Natural killer cell (primary cell): ENCODE results near the gene ZNF445. TPM values are rescaled to one million over a fixed set of nuclear protein-coding genes. Genes with fewer than 3 reads are reported as not detected.

ENCODE experiments used
- ATAC-seq, 3 donors: fragments of 150-1000 bp in 2 of 3; fragments of 200-7000 bp in 1 of 3; cut with Tn5 transposase; 1 replicate in 1 of 3; 2 replicates in 2 of 3; pipeline ENCODE4 v1.10.0; 2021; ENCODE audit warnings: mild to moderate bottlenecking in 2 of 3, moderate library complexity in 2 of 3
- DNase-seq, 2 donors: peaks; one replicate each; pipeline versions ENCODE4 v3.0.0 to v3.0.0-alpha.2; 2013 to 2021; ENCODE audit warnings: mixed read lengths in 1 of 2
- H3K27ac ChIP-seq: one replicate; pipeline ENCODE4 v1.5.1; 2013; ENCODE audit warnings: mild to moderate bottlenecking, low read length
- H3K27me3 ChIP-seq: one replicate; pipeline ENCODE4 v1.6.1; 2013; ENCODE audit warnings: low read length; ENCODE audit not compliant: control insufficient read depth, insufficient read depth
- H3K36me3 ChIP-seq: one replicate; pipeline ENCODE4 v1.6.1; 2013; ENCODE audit warnings: low read length; ENCODE audit not compliant: control insufficient read depth, insufficient read depth
- H3K4me1 ChIP-seq: one replicate; pipeline ENCODE4 v1.6.1; 2013; ENCODE audit warnings: low read length; ENCODE audit not compliant: control insufficient read depth, insufficient read depth
- H3K4me3 ChIP-seq: one replicate; pipeline ENCODE4 v1.5.1; 2013; ENCODE audit warnings: low read length
- H3K9me3 ChIP-seq: one replicate; pipeline ENCODE4 v1.6.1; 2013; ENCODE audit warnings: low read length; ENCODE audit not compliant: control insufficient read depth, insufficient read depth
- H3K27ac Mint-ChIP-seq, 2 donors: one replicate each; pipeline ENCODE4 v1.8.0; 2022; ENCODE audit warnings: mild to moderate bottlenecking in 2 of 2, mixed read lengths in 2 of 2, moderate library complexity in 1 of 2
- H3K27me3 Mint-ChIP-seq, 2 donors: one replicate each; pipeline ENCODE4 v1.8.0; 2022; ENCODE audit warnings: low read depth in 2 of 2, mixed read lengths in 2 of 2
- H3K36me3 Mint-ChIP-seq: one replicate; pipeline ENCODE4 v1.8.0; 2022; ENCODE audit warnings: mixed read lengths
- H3K4me1 Mint-ChIP-seq, 2 donors: one replicate each; pipeline ENCODE4 v1.8.0; 2022; ENCODE audit warnings: mixed read lengths in 2 of 2
- H3K4me3 Mint-ChIP-seq: one replicate; pipeline ENCODE4 v1.8.0; 2022; ENCODE audit warnings: mild to moderate bottlenecking, moderate library complexity, mixed read lengths
- H3K9me3 Mint-ChIP-seq, 2 donors: one replicate each; pipeline ENCODE4 v1.8.0; 2022; ENCODE audit warnings: mixed read lengths in 2 of 2
- WGBS: methylation state at CpG from one replicate; pipeline ENCODE4 v1.1.7; 2013; ENCODE audit warnings: missing lambda C conversion rate; ENCODE audit not compliant: insufficient coverage; 5-methylcytosine and 5-hydroxymethylcytosine counted together
- intact Hi-C: fragments of 100-400 bp; cut with micrococcal nuclease; formaldehyde crosslinking; loops from one replicate; pipeline ENCODE4 v1.14.2; 2022
- total RNA-seq, 4 donors: library from RNA; stranded (reverse); fragments of 120-200 nt in 1 of 4; gene quantifications; one replicate each; pipeline versions ENCODE4 v1.2.3 to v1.2.4, GENCODE V29; 2013 to 2022
- TF ChIP-seq, protein P1 (sequence below): fragments of 200-600 bp; IDR thresholded peaks from one replicate; pipeline ENCODE4 v1.8.0; 2022; ENCODE audit warnings: antibody characterized with exemption

The ZNF445 gene
- total RNA-seq, 3 donors from 2014 or later (not counting 1 experiment from before 2014, with no cell fraction given) = 15.5 to 24.4 (median 17.4) TPM

DNA sequence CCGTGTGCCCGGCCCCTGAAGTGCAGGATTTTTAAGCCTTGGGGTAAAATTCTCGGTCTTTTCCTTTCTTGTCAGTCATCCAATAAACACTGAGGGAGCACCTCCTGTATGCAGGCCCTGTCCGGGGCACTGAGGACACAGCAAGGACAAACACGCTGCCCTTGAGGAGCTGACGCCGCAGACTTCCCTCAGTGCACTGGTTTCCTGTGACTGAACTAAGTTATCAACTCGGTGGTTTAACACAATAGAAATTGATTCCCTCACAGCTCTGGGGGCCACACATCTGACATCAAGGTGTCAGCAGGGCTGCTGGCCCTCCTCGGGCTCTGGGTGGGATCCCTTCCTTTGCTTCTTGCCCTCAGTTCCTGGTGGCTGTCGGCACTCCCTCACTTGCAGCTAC lies 65.1 kb downstream of the ZNF445 start:
- peaks cover 7% of the 10 kb centered on the region for H3K4me1 ChIP-seq
- TF ChIP-seq, protein P1, sequence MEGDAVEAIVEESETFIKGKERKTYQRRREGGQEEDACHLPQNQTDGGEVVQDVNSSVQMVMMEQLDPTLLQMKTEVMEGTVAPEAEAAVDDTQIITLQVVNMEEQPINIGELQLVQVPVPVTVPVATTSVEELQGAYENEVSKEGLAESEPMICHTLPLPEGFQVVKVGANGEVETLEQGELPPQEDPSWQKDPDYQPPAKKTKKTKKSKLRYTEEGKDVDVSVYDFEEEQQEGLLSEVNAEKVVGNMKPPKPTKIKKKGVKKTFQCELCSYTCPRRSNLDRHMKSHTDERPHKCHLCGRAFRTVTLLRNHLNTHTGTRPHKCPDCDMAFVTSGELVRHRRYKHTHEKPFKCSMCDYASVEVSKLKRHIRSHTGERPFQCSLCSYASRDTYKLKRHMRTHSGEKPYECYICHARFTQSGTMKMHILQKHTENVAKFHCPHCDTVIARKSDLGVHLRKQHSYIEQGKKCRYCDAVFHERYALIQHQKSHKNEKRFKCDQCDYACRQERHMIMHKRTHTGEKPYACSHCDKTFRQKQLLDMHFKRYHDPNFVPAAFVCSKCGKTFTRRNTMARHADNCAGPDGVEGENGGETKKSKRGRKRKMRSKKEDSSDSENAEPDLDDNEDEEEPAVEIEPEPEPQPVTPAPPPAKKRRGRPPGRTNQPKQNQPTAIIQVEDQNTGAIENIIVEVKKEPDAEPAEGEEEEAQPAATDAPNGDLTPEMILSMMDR = no peak
- H3K27ac ChIP-seq = no peak overlapping the region
- ATAC-seq = peak; percentile 59 to 88 (median 61)
- WGBS = 62% methylated on average over 10 of the region's 10 CpGs
- no peaks in the 10 kb centered on the region for H3K9me3 Mint-ChIP-seq
- no peak overlapping the region for H3K4me3 Mint-ChIP-seq
- H3K27me3 ChIP-seq = no peaks in the 10 kb centered on the region
- H3K4me1 Mint-ChIP-seq = peaks cover 12 to 17% of the 10 kb centered on the region in 2 donors
- H3K27me3 Mint-ChIP-seq = no peaks in the 10 kb centered on the region
- no peak for DNase-seq
- no peaks in the 10 kb centered on the region for H3K36me3 Mint-ChIP-seq
- intact Hi-C loops = no loop called here
- H3K27ac Mint-ChIP-seq = peak overlapping the region; percentile 36 to 86
- no peak overlapping the region for H3K4me3 ChIP-seq
- H3K36me3 ChIP-seq = no peaks in the 10 kb centered on the region
- no peaks in the 10 kb centered on the region for H3K9me3 ChIP-seq

DNA sequence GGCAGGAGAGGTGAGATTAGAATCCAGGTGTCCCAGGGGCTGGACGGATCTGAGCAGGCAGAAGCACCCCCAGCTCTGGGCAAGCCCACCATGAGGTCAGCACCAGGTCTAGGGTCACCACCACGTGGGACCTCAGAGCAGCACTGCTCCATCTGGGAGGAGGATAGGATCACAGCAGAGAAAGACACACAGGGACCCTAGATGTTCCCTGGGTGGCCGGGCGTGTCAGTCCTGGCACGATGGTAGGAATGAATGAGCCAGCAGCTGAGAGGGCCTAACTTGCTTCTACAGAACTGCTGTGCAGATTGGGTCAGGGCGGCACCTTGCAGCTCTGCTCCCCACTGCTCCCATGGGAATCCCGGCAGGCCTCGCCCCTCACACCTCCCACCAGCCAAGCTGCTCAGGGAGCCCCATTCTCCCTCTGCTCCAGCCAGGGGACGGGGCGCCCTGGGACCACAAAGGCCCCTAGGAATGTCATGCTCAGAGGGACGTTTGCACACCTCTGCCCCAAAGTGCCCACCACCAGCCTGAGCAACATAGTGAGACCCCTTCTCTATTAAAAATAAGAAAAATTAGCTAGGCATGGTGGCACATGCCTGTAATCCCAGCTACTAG lies 66.3 kb downstream of the ZNF445 start:
- H3K4me1 ChIP-seq = peaks cover 7% of the 10 kb centered on the region
- TF ChIP-seq, protein P1 = no peak
- H3K27ac ChIP-seq = no peak overlapping the region
- no peak overlapping the region for H3K27ac Mint-ChIP-seq
- no peak for ATAC-seq
- H3K9me3 Mint-ChIP-seq = no peaks in the 10 kb centered on the region
- peaks cover 12 to 17% of the 10 kb centered on the region in 2 donors for H3K4me1 Mint-ChIP-seq
- H3K4me3 ChIP-seq = no peak overlapping the region
- H3K36me3 ChIP-seq = no peaks in the 10 kb centered on the region
- no peaks in the 10 kb centered on the region for H3K36me3 Mint-ChIP-seq
- no peak for DNase-seq
- H3K9me3 ChIP-seq = no peaks in the 10 kb centered on the region
- WGBS = 87% methylated on average over 11 of the region's 11 CpGs
- no peak overlapping the region for H3K4me3 Mint-ChIP-seq
- no peaks in the 10 kb centered on the region for H3K27me3 ChIP-seq
- intact Hi-C loops = no loop called here
- no peaks in the 10 kb centered on the region for H3K27me3 Mint-ChIP-seq

DNA sequence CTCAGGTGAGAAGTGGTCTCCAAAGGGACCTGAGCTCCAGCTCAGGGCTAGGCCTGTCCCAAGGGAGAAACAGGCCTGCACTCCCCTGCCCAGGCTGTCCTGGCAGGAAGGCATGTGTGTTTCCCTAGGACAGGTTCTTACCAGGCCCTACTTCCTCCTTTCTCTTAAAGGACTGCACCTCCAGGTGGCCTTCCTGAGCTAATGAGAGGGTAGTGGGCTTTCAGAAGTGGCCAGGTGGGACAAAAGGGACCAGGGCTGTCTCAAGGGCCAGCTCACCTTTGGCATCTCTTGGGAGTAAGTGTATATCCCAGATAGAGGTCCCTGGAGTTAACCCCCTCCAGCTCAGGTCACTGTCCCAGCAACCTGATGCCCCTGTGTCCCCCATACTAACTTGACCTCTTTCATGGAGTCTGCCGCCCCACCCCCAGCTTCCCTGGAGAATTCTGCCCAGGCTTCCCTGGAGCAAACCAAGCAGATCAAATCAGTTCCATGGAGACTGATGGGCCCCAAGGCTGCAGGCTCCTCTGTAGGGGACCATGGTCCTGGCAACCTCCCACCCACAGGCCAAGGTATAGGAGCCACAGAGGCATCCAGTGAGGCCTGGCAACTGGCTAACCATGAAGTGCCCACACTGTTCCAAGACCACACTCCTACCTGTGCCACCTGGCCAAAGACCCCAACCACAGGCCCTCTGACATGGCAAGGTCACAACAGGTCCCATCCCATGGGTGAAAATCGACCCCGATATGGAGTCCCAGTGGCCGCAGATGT lies 67.6 kb downstream of the ZNF445 start:
- no peaks in the 10 kb centered on the region for H3K36me3 ChIP-seq
- TF ChIP-seq, protein P1 = no peak
- peaks cover 7% of the 10 kb centered on the region for H3K4me1 ChIP-seq
- H3K27ac Mint-ChIP-seq = no peak overlapping the region
- no peak overlapping the region for H3K4me3 Mint-ChIP-seq
- H3K4me3 ChIP-seq = no peak overlapping the region
- DNase-seq = no peak
- H3K27ac ChIP-seq = no peak overlapping the region
- H3K4me1 Mint-ChIP-seq = peaks cover 12 to 17% of the 10 kb centered on the region in 2 donors
- no peaks in the 10 kb centered on the region for H3K36me3 Mint-ChIP-seq
- 85% methylated on average over 4 of the region's 4 CpGs for WGBS
- H3K27me3 ChIP-seq = no peaks in the 10 kb centered on the region
- ATAC-seq = no peak
- intact Hi-C loops = no loop called here
- H3K9me3 ChIP-seq = no peaks in the 10 kb centered on the region
- no peaks in the 10 kb centered on the region for H3K9me3 Mint-ChIP-seq
- H3K27me3 Mint-ChIP-seq = no peaks in the 10 kb centered on the region
